ENCODE data around the gene CELSR2.

The CELSR2 gene

GRCh38 chr1:109262231-109263055, 13.1 kb downstream of the CELSR2 start:
- no peak for DNase-seq (ENCODE audit: low read depth in 2 of 3, low spot score in 2 of 3)

GRCh38 chr1:109263234-109263596, 13.9 kb downstream of the CELSR2 start:
- no peak for DNase-seq (ENCODE audit: low read depth in 2 of 3, low spot score in 2 of 3)

GRCh38 chr1:109263597-109264378, 14.4 kb downstream of the CELSR2 start:
- DNase-seq (ENCODE audit: low read depth in 2 of 3, low spot score in 2 of 3) = peak; percentile 46 to 76 (median 73)

- no peak for DNase-seq (ENCODE audit: low read depth in 2 of 3, low spot score in 2 of 3)
Observed at GRCh38 chr1:109264379-109264755, 15.0 kb downstream of the CELSR2 start.

GRCh38 chr1:109265016-109265415, 15.7 kb downstream of the CELSR2 start:
- DNase-seq (ENCODE audit: low read depth in 2 of 3, low spot score in 2 of 3) = no peak

GRCh38 chr1:109265741-109266330, 16.5 kb downstream of the CELSR2 start:
- DNase-seq (ENCODE audit: low read depth in 2 of 3, low spot score in 2 of 3) = no peak

GRCh38 chr1:109266965-109267364, 17.6 kb downstream of the CELSR2 start:
- DNase-seq (ENCODE audit: low read depth in 2 of 3, low spot score in 2 of 3) = no peak

GRCh38 chr1:109267743-109268300, 18.5 kb downstream of the CELSR2 start:
- no peak for DNase-seq (ENCODE audit: low read depth in 2 of 3, low spot score in 2 of 3)

GRCh38 chr1:109268431-109269211, 19.3 kb downstream of the CELSR2 start:
- DNase-seq (ENCODE audit: low read depth in 2 of 3, low spot score in 2 of 3) = no peak

- no peak for DNase-seq (ENCODE audit: low read depth in 2 of 3, low spot score in 2 of 3)
Observed at GRCh38 chr1:109269212-109269980, 20.1 kb downstream of the CELSR2 start.

GRCh38 chr1:109269981-109270622, 20.8 kb downstream of the CELSR2 start:
- no peak for DNase-seq (ENCODE audit: low read depth in 2 of 3, low spot score in 2 of 3)

GRCh38 chr1:109270623-109271317, 21.4 kb downstream of the CELSR2 start:
- no peak for DNase-seq (ENCODE audit: low read depth in 2 of 3, low spot score in 2 of 3)

- no peak for DNase-seq (ENCODE audit: low read depth in 2 of 3, low spot score in 2 of 3)
Observed at GRCh38 chr1:109271458-109271857, 22.1 kb downstream of the CELSR2 start.

GRCh38 chr1:109272021-109272799, 22.9 kb downstream of the CELSR2 start:
- no peak for DNase-seq (ENCODE audit: low read depth in 2 of 3, low spot score in 2 of 3)

GRCh38 chr1:109272831-109273547, 23.6 kb downstream of the CELSR2 start:
- no peak for DNase-seq (ENCODE audit: low read depth in 2 of 3, low spot score in 2 of 3)

GRCh38 chr1:109273570-109274288, 24.4 kb downstream of the CELSR2 start:
- no peak for DNase-seq (ENCODE audit: low read depth in 2 of 3, low spot score in 2 of 3)
